MM.1S (cell line): ENCODE data around the gene PCBP1.

Source experiments
- EZH2 ChIP-seq: fragments of 300-600 bp; sonication (generic); optimal IDR thresholded peaks from 2 replicates; pipeline ENCODE3; 2017; ENCODE audit warnings: low read depth, mild to moderate bottlenecking, antibody characterized with exemption, low read length, mixed read lengths
- EZH2phosphoT487 ChIP-seq: fragments of 300-600 bp; sonication (generic); IDR thresholded peaks from 2 replicates; pipeline ENCODE4 v1.6.1; 2018; ENCODE audit warnings: antibody characterized with exemption, low read length
- TF ChIP-seq, protein P1 (sequence below): fragments of 300-600 bp; sonication (generic); IDR thresholded peaks from 2 replicates; pipeline ENCODE4 v1.5.1; 2016; ENCODE audit warnings: antibody characterized with exemption, low read length, mixed read lengths

DNA sequence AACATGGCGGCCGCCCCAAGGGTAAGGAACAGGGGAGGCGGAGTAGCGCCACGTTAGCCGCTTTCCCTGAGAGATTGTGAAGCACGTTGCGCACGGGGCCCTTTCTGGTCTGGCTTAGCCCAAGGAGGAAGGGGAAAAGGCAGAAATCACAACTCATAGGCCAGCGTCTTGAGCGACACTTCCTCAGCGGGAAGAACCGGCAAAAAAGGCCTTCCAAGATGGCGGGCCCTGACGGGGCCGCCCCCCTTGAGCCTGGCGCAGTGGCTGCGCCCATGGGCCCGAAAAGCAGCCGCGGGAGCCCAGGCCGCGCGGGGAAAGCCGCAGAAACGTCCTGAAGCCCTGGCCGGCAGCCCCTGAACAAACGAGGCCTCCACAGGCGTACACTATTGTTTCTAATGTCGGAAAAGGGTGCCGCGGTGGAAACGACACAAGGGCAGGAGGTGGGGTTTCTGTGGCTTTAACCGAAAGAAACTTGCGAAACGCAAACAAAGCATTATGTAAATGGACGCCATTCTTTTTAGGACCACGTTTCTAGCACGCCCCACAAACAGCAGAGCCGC is 919 bp upstream of the PCBP1 start:
- TF ChIP-seq, protein P1, sequence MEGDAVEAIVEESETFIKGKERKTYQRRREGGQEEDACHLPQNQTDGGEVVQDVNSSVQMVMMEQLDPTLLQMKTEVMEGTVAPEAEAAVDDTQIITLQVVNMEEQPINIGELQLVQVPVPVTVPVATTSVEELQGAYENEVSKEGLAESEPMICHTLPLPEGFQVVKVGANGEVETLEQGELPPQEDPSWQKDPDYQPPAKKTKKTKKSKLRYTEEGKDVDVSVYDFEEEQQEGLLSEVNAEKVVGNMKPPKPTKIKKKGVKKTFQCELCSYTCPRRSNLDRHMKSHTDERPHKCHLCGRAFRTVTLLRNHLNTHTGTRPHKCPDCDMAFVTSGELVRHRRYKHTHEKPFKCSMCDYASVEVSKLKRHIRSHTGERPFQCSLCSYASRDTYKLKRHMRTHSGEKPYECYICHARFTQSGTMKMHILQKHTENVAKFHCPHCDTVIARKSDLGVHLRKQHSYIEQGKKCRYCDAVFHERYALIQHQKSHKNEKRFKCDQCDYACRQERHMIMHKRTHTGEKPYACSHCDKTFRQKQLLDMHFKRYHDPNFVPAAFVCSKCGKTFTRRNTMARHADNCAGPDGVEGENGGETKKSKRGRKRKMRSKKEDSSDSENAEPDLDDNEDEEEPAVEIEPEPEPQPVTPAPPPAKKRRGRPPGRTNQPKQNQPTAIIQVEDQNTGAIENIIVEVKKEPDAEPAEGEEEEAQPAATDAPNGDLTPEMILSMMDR: no peak
- TF ChIP-seq EZH2 (no peak), EZH2phosphoT487 (no peak)
